GM06990 (cell line): ENCODE results near the gene MBD4.

Experiments used
- DNase-seq: peaks from one replicate; pipeline ENCODE4 v3.0.0-alpha.2; 2011; ENCODE audit not compliant: insufficient read length; ENCODE audit errors: extremely low read depth
- H3K27me3 ChIP-seq: replicated peaks from 2 replicates; pipeline ENCODE4 v1.6.0; 2011; ENCODE audit warnings: low read length; ENCODE audit not compliant: control insufficient read depth, insufficient read depth
- H3K36me3 ChIP-seq: 2 replicates; pipeline ENCODE4 v1.5.1; 2011; ENCODE audit warnings: low read length; ENCODE audit not compliant: control insufficient read depth, insufficient read depth
- H3K4me3 ChIP-seq: replicated peaks from 2 replicates; pipeline ENCODE4 v1.5.1; 2011; ENCODE audit warnings: low read depth, mild to moderate bottlenecking, control low read depth, low read length
- CTCF ChIP-seq: IDR thresholded peaks from 2 replicates; pipeline ENCODE4 v1.5.1; 2011; ENCODE audit warnings: low read length, control low read depth, mild to moderate bottlenecking, inconsistent platforms; ENCODE audit not compliant: insufficient read depth, poor library complexity, severe bottlenecking

Gene MBD4

GRCh38 chr3:129383292-129383860, 56.4 kb downstream of the MBD4 start:
- Histone ChIP-seq H3K36me3 (peaks cover 7% of the 10 kb centered on the region), H3K4me3 (no peak overlapping the region), H3K27me3 (no peaks in the 10 kb centered on the region)
- DNase-seq: no peak
- peak; percentile 91 for TF ChIP-seq CTCF

GRCh38 chr3:129382366-129382765, 57.4 kb downstream of the MBD4 start:
- TF ChIP-seq CTCF: no peak
- Histone ChIP-seq H3K27me3 (no peaks in the 10 kb centered on the region), H3K36me3 (peaks cover 5% of the 10 kb centered on the region; the same call in 1 of the 2 replicates), H3K4me3 (no peak overlapping the region)
- no peak for DNase-seq
